NCI-H345 treated with DMSO at 0.1 percent for 48 hours (cell line): ENCODE results near the gene WDR19.

Experiments
- DNase-seq: peaks from one replicate; lab custom pipeline; 2025; ENCODE audit not compliant: unreplicated experiment; lab: John Stamatoyannopoulos, UW

Gene WDR19

GRCh38 chr4:39295784-39296183 is 113.5 kb downstream of the WDR19 start:
- DNase-seq: no peak

GRCh38 chr4:39302901-39303300 is 120.6 kb downstream of the WDR19 start:
- no peak for DNase-seq

- no peak for DNase-seq
These were observed 121.5 kb downstream of the WDR19 start for GRCh38 chr4:39303871-39304270.

GRCh38 chr4:39304651-39305050 is 122.3 kb downstream of the WDR19 start:
- DNase-seq: no peak

- DNase-seq: no peak
These were observed 123.8 kb downstream of the WDR19 start for GRCh38 chr4:39305912-39306677.

GRCh38 chr4:39308611-39309010 is 126.3 kb downstream of the WDR19 start:
- DNase-seq: no peak

- no peak for DNase-seq
These were observed 130.5 kb downstream of the WDR19 start for GRCh38 chr4:39312816-39313215.

- DNase-seq: no peak
These were observed 137.3 kb downstream of the WDR19 start for GRCh38 chr4:39319676-39320075.

- no peak for DNase-seq
These were observed 138.2 kb downstream of the WDR19 start for GRCh38 chr4:39320381-39321115.

- DNase-seq: no peak
These were observed 141.5 kb downstream of the WDR19 start for GRCh38 chr4:39323821-39324220.

- DNase-seq: no peak
These were observed 142.1 kb downstream of the WDR19 start for GRCh38 chr4:39324446-39324845.

GRCh38 chr4:39324897-39325613 is 142.7 kb downstream of the WDR19 start:
- no peak for DNase-seq

- no peak for DNase-seq
These were observed 144.2 kb downstream of the WDR19 start for GRCh38 chr4:39326468-39326977.

GRCh38 chr4:39330353-39330752 is 148.0 kb downstream of the WDR19 start:
- no peak for DNase-seq

GRCh38 chr4:39331191-39331590 is 148.9 kb downstream of the WDR19 start:
- no peak for DNase-seq
